SKM-1 (cell line): ENCODE results near the gene ZNF175.

Experiments
- DNase-seq: peaks from one replicate; lab custom pipeline; 2025; ENCODE audit not compliant: unreplicated experiment; lab: John Stamatoyannopoulos, UW

Gene ZNF175

GRCh38 chr19:51549533-51550324 is 21.4 kb upstream of the ZNF175 start:
- DNase-seq: no peak

GRCh38 chr19:51550848-51551672 is 20.0 kb upstream of the ZNF175 start:
- DNase-seq: no peak

- no peak for DNase-seq
These were observed 19.2 kb upstream of the ZNF175 start for GRCh38 chr19:51551673-51552432.

GRCh38 chr19:51552608-51552995 is 18.5 kb upstream of the ZNF175 start:
- no peak for DNase-seq

GRCh38 chr19:51552996-51553725 is 17.9 kb upstream of the ZNF175 start:
- no peak for DNase-seq

GRCh38 chr19:51559240-51559639 is 11.8 kb upstream of the ZNF175 start:
- DNase-seq: no peak

GRCh38 chr19:51560339-51560738 is 10.7 kb upstream of the ZNF175 start:
- no peak for DNase-seq

GRCh38 chr19:51564791-51565190 is 6.3 kb upstream of the ZNF175 start:
- no peak for DNase-seq

GRCh38 chr19:51565583-51565982 is 5.5 kb upstream of the ZNF175 start:
- no peak for DNase-seq

GRCh38 chr19:51566489-51567100 is 4.5 kb upstream of the ZNF175 start:
- no peak for DNase-seq

GRCh38 chr19:51567583-51567982 is 3.5 kb upstream of the ZNF175 start:
- DNase-seq: no peak

- DNase-seq: no peak
These were observed 2.6 kb upstream of the ZNF175 start for GRCh38 chr19:51568456-51568855.

- no peak for DNase-seq
These were observed 516 bp downstream of the ZNF175 start for GRCh38 chr19:51571599-51571998.

GRCh38 chr19:51572410-51572809 is 1.3 kb downstream of the ZNF175 start:
- no peak for DNase-seq

- DNase-seq: no peak
These were observed 1.8 kb downstream of the ZNF175 start for GRCh38 chr19:51572908-51573307.

- no peak for DNase-seq
These were observed 2.2 kb downstream of the ZNF175 start for GRCh38 chr19:51573331-51573730.

GRCh38 chr19:51576850-51577249 is 5.8 kb downstream of the ZNF175 start:
- no peak for DNase-seq

GRCh38 chr19:51586103-51586728 is 15.1 kb downstream of the ZNF175 start:
- DNase-seq: no peak

- no peak for DNase-seq
These were observed 15.7 kb downstream of the ZNF175 start for GRCh38 chr19:51586799-51587198.
